ENCODE data around the gene SUCO.
"Not testable (repeated sequence)": the region's sequence is repeated elsewhere in the genome, so short reads cannot be mapped to it uniquely, and the experiment has no call there.

Gene SUCO

GRCh38 chr1:172574080-172574479 is 41.1 kb downstream of the SUCO start:
- DNase-seq, result no peak

GRCh38 chr1:172578586-172578985 is 45.6 kb downstream of the SUCO start:
- no peak for DNase-seq

- DNase-seq, result no peak
These were observed 48.3 kb downstream of the SUCO start for GRCh38 chr1:172581273-172581672.

- no peak for DNase-seq
These were observed 48.8 kb downstream of the SUCO start for GRCh38 chr1:172581779-172582178.

- no peak for DNase-seq
These were observed 49.9 kb downstream of the SUCO start for GRCh38 chr1:172582889-172583288.

- DNase-seq, result no peak
These were observed 52.4 kb downstream of the SUCO start for GRCh38 chr1:172585348-172585747.

- no peak for DNase-seq
These were observed 52.9 kb downstream of the SUCO start for GRCh38 chr1:172585861-172586260.

- no peak for DNase-seq
These were observed 55.6 kb downstream of the SUCO start for GRCh38 chr1:172588296-172589291.

GRCh38 chr1:172589553-172589952 is 56.6 kb downstream of the SUCO start:
- DNase-seq, result no peak

GRCh38 chr1:172591429-172591828 is 58.5 kb downstream of the SUCO start:
- not testable (repeated sequence) for DNase-seq

- DNase-seq, result not testable (repeated sequence)
These were observed 62.1 kb downstream of the SUCO start for GRCh38 chr1:172595066-172595465.

- not testable (repeated sequence) for DNase-seq
These were observed 63.8 kb downstream of the SUCO start for GRCh38 chr1:172596782-172597181.

GRCh38 chr1:172599912-172600311 is 67.0 kb downstream of the SUCO start:
- DNase-seq, result no peak

GRCh38 chr1:172600615-172601014 is 67.7 kb downstream of the SUCO start:
- no peak for DNase-seq

- no peak for DNase-seq
These were observed 68.2 kb downstream of the SUCO start for GRCh38 chr1:172601046-172601630.

- no peak for DNase-seq
These were observed 69.8 kb downstream of the SUCO start for GRCh38 chr1:172602706-172603105.

- DNase-seq, result no peak
These were observed 70.9 kb downstream of the SUCO start for GRCh38 chr1:172603816-172604215.

- no peak for DNase-seq
These were observed 72.7 kb downstream of the SUCO start for GRCh38 chr1:172605641-172606040.

GRCh38 chr1:172607145-172607544 is 74.2 kb downstream of the SUCO start:
- no peak for DNase-seq

GRCh38 chr1:172608098-172608601 is 75.2 kb downstream of the SUCO start:
- no peak for DNase-seq

- DNase-seq, result no peak
These were observed 76.6 kb downstream of the SUCO start for GRCh38 chr1:172609528-172609927.

- DNase-seq, result no peak
These were observed 79.5 kb downstream of the SUCO start for GRCh38 chr1:172612478-172612877.

- no peak for DNase-seq
These were observed 80.3 kb downstream of the SUCO start for GRCh38 chr1:172613294-172613693.

GRCh38 chr1:172616195-172616594 is 83.2 kb downstream of the SUCO start:
- no peak for DNase-seq
